H9 (cell line): ENCODE data around the gene FKTN. TPM values are rescaled to one million over a fixed set of nuclear protein-coding genes. Genes with fewer than 3 reads are reported as not detected.
"Not testable (repeated sequence)": the region's sequence is repeated elsewhere in the genome, so short reads cannot be mapped to it uniquely, and the experiment has no call there.

Experiments
- DNase-seq: peaks from one replicate; pipeline ENCODE4 v3.0.0-alpha.2; 2017
- H2AFZ ChIP-seq: one replicate; pipeline ENCODE4 v1.6.1; 2013; ENCODE audit warnings: mild to moderate bottlenecking, low read length, control low read depth, moderate library complexity
- H2AK5ac ChIP-seq: 2 replicates; pipeline ENCODE4 v1.6.1; 2013; ENCODE audit warnings: low read length, control low read depth, mixed read lengths; ENCODE audit not compliant: insufficient read length
- H2BK120ac ChIP-seq: one replicate; pipeline ENCODE4 v1.6.1; 2013; ENCODE audit warnings: low read depth, mild to moderate bottlenecking, low read length, control low read depth, inconsistent platforms; ENCODE audit not compliant: poor library complexity, severe bottlenecking
- H2BK12ac ChIP-seq: 2 replicates; pipeline ENCODE4 v1.6.1; 2013; ENCODE audit warnings: low read length, control low read depth, mixed read lengths, low read depth; ENCODE audit not compliant: insufficient read length
- H2BK15ac ChIP-seq: 2 replicates; pipeline ENCODE4 v1.6.1; 2013; ENCODE audit warnings: low read depth, low read length, control low read depth
- H2BK20ac ChIP-seq: one replicate; pipeline ENCODE4 v1.6.1; 2013; ENCODE audit warnings: low read depth, mild to moderate bottlenecking, low read length, control low read depth, inconsistent platforms; ENCODE audit not compliant: poor library complexity, severe bottlenecking
- H2BK5ac ChIP-seq: 2 replicates; pipeline ENCODE4 v1.6.1; 2013; ENCODE audit warnings: low read length, control low read depth, mixed read lengths; ENCODE audit not compliant: insufficient read length
- H3K14ac ChIP-seq: 2 replicates; pipeline ENCODE4 v1.6.1; 2013; ENCODE audit warnings: low read length, control low read depth; ENCODE audit not compliant: insufficient read depth
- H3K18ac ChIP-seq: 2 replicates; pipeline ENCODE4 v1.6.1; 2013; ENCODE audit warnings: low read depth, mild to moderate bottlenecking, mixed read lengths, low read length, control low read depth; ENCODE audit not compliant: insufficient read length
- H3K23ac ChIP-seq: 2 replicates; pipeline ENCODE4 v1.6.1; 2013; ENCODE audit warnings: low read length, control low read depth, mixed read lengths, low read depth; ENCODE audit not compliant: insufficient read length
- H3K23me2 ChIP-seq: 2 replicates; pipeline ENCODE4 v1.6.1; 2013; ENCODE audit warnings: low read depth, mild to moderate bottlenecking, mixed read lengths, low read length, control low read depth; ENCODE audit not compliant: insufficient read length, poor library complexity, severe bottlenecking
- H3K27ac ChIP-seq: 2 replicates; pipeline ENCODE4 v1.5.1; 2013; ENCODE audit warnings: low read length, control low read depth, mixed read lengths, low read depth; ENCODE audit not compliant: insufficient read length
- H3K27me3 ChIP-seq: 2 replicates; pipeline ENCODE4 v1.6.1; 2013; ENCODE audit warnings: low read length, control low read depth, inconsistent platforms; ENCODE audit not compliant: insufficient read depth
- H3K4ac ChIP-seq: 2 replicates; pipeline ENCODE4 v1.6.1; 2013; ENCODE audit warnings: low read depth, mild to moderate bottlenecking, control low read depth, inconsistent platforms, low read length, moderate library complexity
- H3K4me1 ChIP-seq: 2 replicates; pipeline ENCODE4 v1.6.1; 2013; ENCODE audit warnings: low read length, control low read depth, inconsistent platforms; ENCODE audit not compliant: insufficient read depth
- H3K4me2 ChIP-seq: 2 replicates; pipeline ENCODE4 v1.6.1; 2013; ENCODE audit warnings: low read length, control low read depth, mixed read lengths; ENCODE audit not compliant: insufficient read length, insufficient read depth
- H3K56ac ChIP-seq: 2 replicates; pipeline ENCODE4 v1.6.1; 2013; ENCODE audit warnings: low read depth, mild to moderate bottlenecking, mixed read lengths, low read length, control low read depth; ENCODE audit not compliant: insufficient read length
- H3K79me1 ChIP-seq: 2 replicates; pipeline ENCODE4 v1.6.1; 2013; ENCODE audit warnings: low read depth, mild to moderate bottlenecking, moderate library complexity, low read length, control low read depth, inconsistent platforms; ENCODE audit not compliant: insufficient read depth, poor library complexity, severe bottlenecking
- H3K79me2 ChIP-seq: 2 replicates; pipeline ENCODE4 v1.6.1; 2013; ENCODE audit warnings: low read length, control low read depth, inconsistent platforms; ENCODE audit not compliant: insufficient read depth
- H3K9ac ChIP-seq: 2 replicates; pipeline ENCODE4 v1.6.1; 2013; ENCODE audit warnings: low read length, control low read depth, mixed read lengths; ENCODE audit not compliant: insufficient read length; ENCODE audit errors: extremely low read depth
- H3K9me3 ChIP-seq: one replicate; pipeline ENCODE4 v1.6.1; 2013; ENCODE audit warnings: low read depth, low read length, inconsistent platforms; ENCODE audit not compliant: control insufficient read depth
- H3T11ph ChIP-seq: one replicate; pipeline ENCODE4 v1.6.1; 2013; ENCODE audit warnings: mild to moderate bottlenecking, low read length, control low read depth, inconsistent platforms
- H4K20me1 ChIP-seq: one replicate; pipeline ENCODE4 v1.6.1; 2013; ENCODE audit not compliant: control insufficient read depth, insufficient read length, insufficient read depth
- H4K5ac ChIP-seq: 2 replicates; pipeline ENCODE4 v1.6.1; 2013; ENCODE audit warnings: low read depth, mild to moderate bottlenecking, mixed read lengths, low read length, control low read depth; ENCODE audit not compliant: insufficient read length
- H4K8ac ChIP-seq: replicated peaks from 2 replicates; pipeline ENCODE4 v1.6.1; 2013; ENCODE audit warnings: low read length, control low read depth, mixed read lengths, low read depth; ENCODE audit not compliant: insufficient read length
- H4K91ac ChIP-seq: 2 replicates; pipeline ENCODE4 v1.6.1; 2013; ENCODE audit warnings: low read depth, mild to moderate bottlenecking, moderate library complexity, mixed read lengths, low read length, control low read depth; ENCODE audit not compliant: insufficient read length
- H3K27ac Mint-ChIP-seq, 3 experiments: 2 replicates in 2 of 3; 3 replicates in 1 of 3; pipeline ENCODE4 v1.8.0; 2020 to 2021; ENCODE audit warnings: mixed read lengths in 3 of 3, mild to moderate bottlenecking in 1 of 3, moderate library complexity in 1 of 3
- H3K27me3 Mint-ChIP-seq: 2 replicates; pipeline ENCODE4 v1.8.0; 2021; ENCODE audit warnings: low read depth, mild to moderate bottlenecking, moderate library complexity, mixed read lengths
- H3K36me3 Mint-ChIP-seq, 3 experiments: 2 replicates in 2 of 3; 3 replicates in 1 of 3; pipeline ENCODE4 v1.8.0; 2020 to 2021; ENCODE audit warnings: low read depth in 3 of 3, mixed read lengths in 3 of 3; ENCODE audit not compliant: insufficient read depth in 1 of 3
- H3K4me1 Mint-ChIP-seq, 2 experiments: 2 replicates each; pipeline ENCODE4 v1.8.0; 2020; ENCODE audit warnings: mixed read lengths in 2 of 2
- H3K4me3 Mint-ChIP-seq, 2 experiments: 2 replicates in 1 of 2; 3 replicates in 1 of 2; pipeline ENCODE4 v1.8.0; 2020 to 2021; ENCODE audit warnings: mild to moderate bottlenecking in 2 of 2, mixed read lengths in 2 of 2, moderate library complexity in 1 of 2
- H3K9me3 Mint-ChIP-seq, 2 experiments: 2 replicates in 1 of 2; 3 replicates in 1 of 2; pipeline ENCODE4 v1.8.0; 2020; ENCODE audit warnings: mild to moderate bottlenecking in 2 of 2, mixed read lengths in 2 of 2, moderate library complexity in 1 of 2
- WGBS: extraction: QIAGEN DNeasy Blood & Tissue Kit; methylation state at CpG from one replicate; pipeline ENCODE4 v1.1.7; 2013; ENCODE audit warnings: missing lambda C conversion rate, low lambda C conversion rate, mixed read lengths; ENCODE audit not compliant: insufficient read length; ENCODE audit errors: extremely low coverage; 5-methylcytosine and 5-hydroxymethylcytosine counted together
- total RNA-seq: library from RNA; stranded (reverse); gene quantifications from 2 replicates; pipeline ENCODE4 v1.2.1, GENCODE V29; 2021
- TF ChIP-seq, protein P1 (sequence below): fragments of 200-600 bp; sonication (generic); conservative IDR thresholded peaks from 3 replicates; pipeline ENCODE4 v1.8.0; 2021; ENCODE audit warnings: antibody characterized with exemption, mild to moderate bottlenecking

The FKTN gene
- total RNA-seq, 1 experiment from 2014 or later = 14.3 TPM

DNA sequence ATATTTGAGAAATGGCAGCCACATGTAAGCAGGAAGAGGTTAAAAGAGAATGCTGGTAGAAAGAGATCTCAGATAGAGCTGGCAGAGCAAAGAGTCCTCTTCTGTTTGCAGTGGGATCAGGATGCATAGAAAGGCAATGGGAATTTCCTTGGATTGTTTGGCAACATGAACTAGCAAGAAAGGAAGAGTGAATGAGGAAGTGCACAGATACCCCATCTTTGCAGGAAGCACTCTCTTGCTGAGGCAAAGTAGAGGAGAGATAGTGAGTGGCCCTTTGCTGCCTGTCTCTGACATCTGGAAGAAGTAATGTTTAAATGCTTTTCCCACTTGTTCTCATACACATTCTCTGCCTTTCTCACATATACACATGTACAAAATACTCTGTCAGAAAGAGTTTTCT is 14.5 kb downstream of the FKTN start:
- H3K14ac ChIP-seq = no peak overlapping the region
- H4K20me1 ChIP-seq = no peaks in the 10 kb centered on the region
- H2BK20ac ChIP-seq = no peak overlapping the region
- peaks cover 9 to 28% (median 21%) of the 10 kb centered on the region in 3 experiments for H3K36me3 Mint-ChIP-seq
- H4K5ac ChIP-seq = no peak overlapping the region
- H3K27me3 Mint-ChIP-seq = peaks cover 4% of the 10 kb centered on the region
- H4K91ac ChIP-seq = no peak overlapping the region
- no peaks in the 10 kb centered on the region for H3K79me1 ChIP-seq
- H2AFZ ChIP-seq = no peak overlapping the region
- H2BK12ac ChIP-seq = no peak overlapping the region
- no peaks in the 10 kb centered on the region for H3K23me2 ChIP-seq
- no peak overlapping the region for H2AK5ac ChIP-seq
- no peak overlapping the region for H3K27ac Mint-ChIP-seq
- no peak overlapping the region for H2BK5ac ChIP-seq
- no peaks in the 10 kb centered on the region for H3K79me2 ChIP-seq
- H4K8ac ChIP-seq = no peak overlapping the region
- no peak overlapping the region for H3K4me3 Mint-ChIP-seq
- TF ChIP-seq, protein P1, sequence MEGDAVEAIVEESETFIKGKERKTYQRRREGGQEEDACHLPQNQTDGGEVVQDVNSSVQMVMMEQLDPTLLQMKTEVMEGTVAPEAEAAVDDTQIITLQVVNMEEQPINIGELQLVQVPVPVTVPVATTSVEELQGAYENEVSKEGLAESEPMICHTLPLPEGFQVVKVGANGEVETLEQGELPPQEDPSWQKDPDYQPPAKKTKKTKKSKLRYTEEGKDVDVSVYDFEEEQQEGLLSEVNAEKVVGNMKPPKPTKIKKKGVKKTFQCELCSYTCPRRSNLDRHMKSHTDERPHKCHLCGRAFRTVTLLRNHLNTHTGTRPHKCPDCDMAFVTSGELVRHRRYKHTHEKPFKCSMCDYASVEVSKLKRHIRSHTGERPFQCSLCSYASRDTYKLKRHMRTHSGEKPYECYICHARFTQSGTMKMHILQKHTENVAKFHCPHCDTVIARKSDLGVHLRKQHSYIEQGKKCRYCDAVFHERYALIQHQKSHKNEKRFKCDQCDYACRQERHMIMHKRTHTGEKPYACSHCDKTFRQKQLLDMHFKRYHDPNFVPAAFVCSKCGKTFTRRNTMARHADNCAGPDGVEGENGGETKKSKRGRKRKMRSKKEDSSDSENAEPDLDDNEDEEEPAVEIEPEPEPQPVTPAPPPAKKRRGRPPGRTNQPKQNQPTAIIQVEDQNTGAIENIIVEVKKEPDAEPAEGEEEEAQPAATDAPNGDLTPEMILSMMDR = no peak
- H3K4me2 ChIP-seq = no peak overlapping the region
- no peak overlapping the region for H3K18ac ChIP-seq
- H3K9me3 Mint-ChIP-seq = peaks cover 18 to 19% of the 10 kb centered on the region in 2 experiments
- no peak overlapping the region for H3K23ac ChIP-seq
- H2BK120ac ChIP-seq = no peak overlapping the region
- H3T11ph ChIP-seq = no peak overlapping the region
- H2BK15ac ChIP-seq = no peak overlapping the region
- H3K27me3 ChIP-seq = no peaks in the 10 kb centered on the region
- H3K4me1 ChIP-seq = no peaks in the 10 kb centered on the region
- no peaks in the 10 kb centered on the region for H3K4me1 Mint-ChIP-seq
- no peak overlapping the region for H3K27ac ChIP-seq
- H3K4ac ChIP-seq = no peak overlapping the region
- no peaks in the 10 kb centered on the region for H3K9me3 ChIP-seq
- no peak overlapping the region for H3K56ac ChIP-seq
- no peak overlapping the region for H3K9ac ChIP-seq
- no peak for DNase-seq

- peaks cover 14 to 25% (median 21%) of the 10 kb centered on the region in 3 experiments for H3K36me3 Mint-ChIP-seq
- not testable (repeated sequence) for H2BK12ac ChIP-seq
These were observed 22.0 kb downstream of the FKTN start for GRCh38 chr9:105579952-105580351.

More at GRCh38 chr9:105579952-105580351, 22.0 kb downstream of the FKTN start:
- not testable (repeated sequence) for H2AK5ac ChIP-seq, H3T11ph ChIP-seq, H2BK15ac ChIP-seq, H2BK120ac ChIP-seq, H3K23me2 ChIP-seq, H3K23ac ChIP-seq, H4K91ac ChIP-seq, H4K20me1 ChIP-seq, H3K79me2 ChIP-seq, H2AFZ ChIP-seq, H3K9me3 ChIP-seq, H4K8ac ChIP-seq, H4K5ac ChIP-seq, H3K4me3 Mint-ChIP-seq, H3K4me1 ChIP-seq, H3K18ac ChIP-seq, H3K79me1 ChIP-seq, H3K27me3 Mint-ChIP-seq, H3K4me2 ChIP-seq, H2BK20ac ChIP-seq, H3K4me1 Mint-ChIP-seq, H3K56ac ChIP-seq, H3K4ac ChIP-seq, H3K27ac Mint-ChIP-seq, H2BK5ac ChIP-seq, H3K27ac ChIP-seq, DNase-seq, H3K27me3 ChIP-seq, H3K14ac ChIP-seq, H3K9ac ChIP-seq
- peaks cover 13 to 17% of the 10 kb centered on the region in 2 experiments for H3K9me3 Mint-ChIP-seq
- no CpG with 5 or more reads among the region's 6 CpGs for WGBS
